GM12891 (cell line): Measurements from ENCODE around the gene THSD4.

Experiments
- DNase-seq: peaks from one replicate; pipeline ENCODE4 v3.0.0; 2011; ENCODE audit warnings: low spot score; ENCODE audit not compliant: insufficient read length
- FAIRE-seq: peaks from 2 replicates; lab custom pipeline; 2011; peaks lifted over from hg19 to GRCh38; lab: Jason Lieb, UNC
- PAX5 ChIP-seq: IDR thresholded peaks from 2 replicates; pipeline ENCODE4 v1.6.1; 2011; ENCODE audit warnings: low read length, moderate library complexity, mild to moderate bottlenecking; ENCODE audit not compliant: insufficient read depth, severe bottlenecking
- POLR2A ChIP-seq: IDR thresholded peaks from 2 replicates; pipeline ENCODE4 v1.6.1; 2011; ENCODE audit warnings: low read depth, low read length, control low read depth
- POLR2AphosphoS5 ChIP-seq: IDR thresholded peaks from 2 replicates; pipeline ENCODE4 v1.6.1; 2011; ENCODE audit warnings: low read depth, low read length, control low read depth
- POU2F2 ChIP-seq: IDR thresholded peaks from 2 replicates; pipeline ENCODE4 v1.6.1; 2011; ENCODE audit warnings: low read depth, mild to moderate bottlenecking, control low read depth, low read length, moderate library complexity
- SPI1 ChIP-seq: IDR thresholded peaks from 2 replicates; pipeline ENCODE4 v1.6.1; 2011; ENCODE audit warnings: low read depth, low read length, control low read depth
- TAF1 ChIP-seq: IDR thresholded peaks from 2 replicates; pipeline ENCODE4 v1.6.1; 2011; ENCODE audit warnings: low read depth, low read length, control low read depth

THSD4 gene

DNA sequence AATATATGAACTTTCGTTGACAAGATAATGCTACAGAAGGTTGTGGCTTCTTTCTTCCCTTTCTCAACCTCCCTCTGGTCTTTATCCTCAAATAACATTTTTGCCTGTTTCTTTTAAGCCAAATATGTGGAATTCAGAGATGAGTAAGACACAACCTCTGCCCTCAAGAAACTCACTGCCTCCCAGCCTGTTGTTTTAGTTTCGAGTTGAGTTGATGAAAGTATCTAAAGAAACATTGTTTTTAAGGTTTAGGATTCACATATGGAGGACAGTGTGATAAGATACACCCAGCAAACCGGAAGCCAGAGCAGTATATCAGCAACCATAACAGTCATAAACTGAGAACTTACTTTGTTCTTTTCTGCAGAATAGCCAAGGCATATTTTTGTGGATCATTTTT, 218.6 kb downstream of the THSD4 start:
- no peak for DNase-seq
- no peak for FAIRE-seq
- TF ChIP-seq TAF1, result no peak
- TF ChIP-seq POU2F2, result no peak
- TF ChIP-seq PAX5, result no peak
- no peak for TF ChIP-seq POLR2AphosphoS5
- TF ChIP-seq POLR2A, result no peak
- TF ChIP-seq SPI1, result no peak

- no peak for TF ChIP-seq SPI1
- TF ChIP-seq PAX5, result no peak
- TF ChIP-seq POLR2A, result no peak
- no peak for TF ChIP-seq TAF1
- no peak for TF ChIP-seq POU2F2
- no peak for TF ChIP-seq POLR2AphosphoS5
- FAIRE-seq (no peak), DNase-seq (no peak)
These were observed 219.2 kb downstream of the THSD4 start for GRCh38 chr15:71334434-71334833.

- DNase-seq (no peak), FAIRE-seq (no peak)
- TF ChIP-seq SPI1 (no peak), TAF1 (no peak), POLR2A (no peak)
These were observed 219.6 kb downstream of the THSD4 start for GRCh38 chr15:71334873-71335272.

DNA sequence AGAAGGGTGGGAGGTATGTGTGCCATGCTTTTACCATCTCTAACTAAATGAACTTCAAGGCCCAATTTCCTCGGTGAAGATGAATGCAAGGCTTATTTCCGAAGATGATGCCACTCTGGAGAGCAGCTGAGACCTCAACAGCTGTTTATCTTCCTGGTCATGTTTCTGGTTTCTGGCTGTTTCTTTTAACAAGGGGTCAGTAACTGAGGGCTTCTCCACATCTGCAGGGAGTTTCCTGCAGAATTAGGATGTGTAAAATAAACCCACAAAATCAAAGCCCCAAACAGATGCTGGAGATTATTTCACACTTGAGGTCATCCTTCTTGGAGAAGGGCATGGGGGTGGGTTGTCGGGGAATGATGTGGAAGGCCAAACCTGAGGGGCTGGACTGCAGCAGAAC, 220.3 kb downstream of the THSD4 start:
- TF ChIP-seq SPI1 (no peak), PAX5 (no peak)
- DNase-seq (no peak), FAIRE-seq (no peak)

- FAIRE-seq (no peak), DNase-seq (no peak)
- TF ChIP-seq POU2F2 (no peak), PAX5 (no peak), SPI1 (no peak), TAF1 (no peak), POLR2A (no peak), POLR2AphosphoS5 (no peak)
These were observed 221.4 kb downstream of the THSD4 start for GRCh38 chr15:71336671-71337070.

DNA sequence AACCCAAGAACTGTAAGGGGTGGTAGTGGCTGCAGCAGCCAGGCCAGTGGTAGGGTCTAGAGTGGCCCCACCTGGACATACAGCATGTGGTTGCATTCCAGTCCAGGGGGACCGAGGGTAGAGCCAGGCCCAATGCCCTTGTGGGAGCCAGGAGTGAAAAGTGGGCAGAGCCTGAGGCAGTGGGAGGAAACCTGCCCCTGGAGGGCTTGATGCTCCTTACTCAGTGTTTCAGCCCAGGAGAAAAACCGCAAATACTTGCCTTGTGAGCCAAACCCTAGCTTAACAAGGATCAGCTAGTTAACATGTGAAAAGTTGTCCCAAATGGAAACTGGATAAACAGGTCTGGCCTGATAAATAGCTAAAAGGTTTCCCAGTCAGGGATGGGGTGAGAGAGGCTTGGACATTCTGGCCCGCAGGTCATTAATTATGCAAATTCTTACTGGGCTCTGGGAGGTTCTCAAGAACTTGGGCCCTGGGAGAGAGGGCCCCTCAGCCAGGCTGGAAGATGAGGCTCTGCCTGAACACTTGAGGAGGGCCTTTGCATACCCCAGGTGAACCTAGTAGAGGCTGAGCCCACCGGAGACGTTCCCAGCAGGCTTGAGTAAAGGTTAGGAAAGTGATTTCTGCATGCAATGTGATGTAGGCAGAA, 222.1 kb downstream of the THSD4 start:
- no peak for TF ChIP-seq SPI1
- FAIRE-seq (no peak), DNase-seq (no peak)

GRCh38 chr15:71338265-71338664, 223.0 kb downstream of the THSD4 start:
- no peak for TF ChIP-seq SPI1
- TF ChIP-seq PAX5, result no peak
- TF ChIP-seq TAF1, result no peak
- no peak for TF ChIP-seq POLR2A
- TF ChIP-seq POLR2AphosphoS5, result no peak
- TF ChIP-seq POU2F2, result no peak
- FAIRE-seq (no peak), DNase-seq (no peak)

- no peak for FAIRE-seq
- no peak for TF ChIP-seq TAF1
- TF ChIP-seq SPI1, result no peak
- no peak for TF ChIP-seq POLR2A
- no peak for TF ChIP-seq POU2F2
- TF ChIP-seq PAX5, result no peak
- TF ChIP-seq POLR2AphosphoS5, result no peak
- DNase-seq, result no peak
These were observed 223.7 kb downstream of the THSD4 start for GRCh38 chr15:71338827-71339542.

DNA sequence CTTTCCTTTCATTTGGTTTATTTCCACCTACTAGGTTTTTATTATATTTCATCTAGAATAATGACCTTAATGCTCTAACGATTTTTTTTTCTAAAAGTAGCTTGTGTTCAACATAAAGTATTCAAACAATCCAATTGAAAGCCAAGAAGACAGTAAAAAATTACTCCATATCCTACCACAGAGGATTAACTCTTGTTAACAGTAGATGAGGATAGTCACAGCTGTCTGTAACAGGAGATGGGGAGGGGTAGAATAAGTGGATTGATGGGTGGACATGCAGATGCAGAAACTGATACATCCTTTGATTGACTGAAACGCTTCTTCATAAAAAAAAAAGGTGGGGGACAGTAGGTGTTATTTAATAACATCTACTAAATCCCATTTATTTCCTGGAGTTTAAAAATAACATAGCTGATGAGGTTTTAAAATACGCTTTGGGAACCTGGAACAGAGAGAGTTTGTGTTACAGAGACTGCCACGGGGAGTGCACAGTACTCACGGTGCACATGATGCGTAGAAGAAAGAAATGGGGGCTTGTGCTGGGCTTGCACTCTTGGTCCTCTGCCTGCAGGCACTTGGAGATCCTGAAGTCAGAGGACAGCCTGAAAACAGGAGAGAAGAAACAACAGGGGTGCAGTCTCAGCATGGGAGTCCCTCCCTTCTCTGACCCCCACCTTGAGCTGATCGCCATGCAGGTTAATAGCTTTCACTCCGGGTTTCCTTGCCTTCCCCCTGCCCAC, 226.7 kb downstream of the THSD4 start:
- no peak for FAIRE-seq
- TF ChIP-seq POLR2A, result no peak
- no peak for TF ChIP-seq POU2F2
- TF ChIP-seq PAX5, result no peak
- no peak for TF ChIP-seq SPI1
- no peak for TF ChIP-seq POLR2AphosphoS5
- no peak for TF ChIP-seq TAF1
- DNase-seq, result no peak

DNA sequence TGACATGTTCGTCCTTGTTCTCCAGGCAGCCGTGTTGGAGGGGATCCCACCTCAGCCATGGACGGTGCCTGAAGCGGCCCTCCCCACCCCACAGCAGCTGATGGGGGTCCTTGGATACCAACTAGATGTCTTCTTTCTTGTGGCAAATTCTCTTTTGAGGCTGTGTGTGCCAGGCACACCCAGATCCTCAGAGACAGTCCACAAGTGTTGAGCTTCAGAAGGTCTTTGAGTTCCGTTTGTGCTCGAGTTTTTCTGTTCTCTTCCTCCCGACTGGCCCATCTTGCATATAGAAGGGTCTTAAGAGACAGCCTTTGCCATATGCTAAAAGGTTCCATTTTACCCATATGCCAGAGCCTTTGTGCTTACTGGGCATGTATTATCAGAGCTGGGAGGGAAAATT, 227.4 kb downstream of the THSD4 start:
- no peak for FAIRE-seq
- TF ChIP-seq TAF1 (no peak), POLR2A (no peak), SPI1 (no peak), PAX5 (no peak), POU2F2 (no peak), POLR2AphosphoS5 (no peak)
- no peak for DNase-seq

DNA sequence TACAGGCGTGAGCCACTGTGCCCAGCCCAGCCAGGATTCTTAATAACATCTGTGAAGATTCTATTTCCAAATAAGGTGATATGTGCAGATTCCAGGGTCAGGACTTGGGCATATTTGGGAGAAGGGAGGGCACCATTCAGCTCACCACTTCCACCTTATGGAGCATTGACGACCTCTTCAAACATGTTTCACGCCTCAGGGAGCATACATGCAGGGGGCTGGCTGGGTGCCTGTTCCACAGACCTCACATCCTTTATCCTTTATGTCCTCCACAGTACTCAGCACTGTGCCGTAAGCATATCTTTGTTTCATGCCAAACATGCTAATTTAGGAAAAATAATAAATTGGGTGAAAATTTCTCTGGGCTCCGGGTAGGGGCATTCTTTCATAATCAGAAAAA, 229.0 kb downstream of the THSD4 start:
- no peak for DNase-seq
- TF ChIP-seq PAX5 (no peak), POU2F2 (no peak), SPI1 (no peak), TAF1 (no peak), POLR2A (no peak), POLR2AphosphoS5 (no peak)
- no peak for FAIRE-seq
